Endothelial cell of umbilical vein (primary cell): Measurements from ENCODE around the gene RAD9A. TPM values are rescaled to one million over a fixed set of nuclear protein-coding genes. Genes with fewer than 3 reads are reported as not detected.

Experiments
- BruUV-seq: library from RNA; stranded (reverse); fragments of 400-500 nt; replicated peaks from 2 replicates; lab custom pipeline; 2021; lab: Mats Ljungman, UMichigan
- CTCF ChIA-PET: fragments of 300-600, 350-600 bp; sonication (Branson Sonifier 250); formaldehyde crosslinking; loops from one replicate; lab custom pipeline; 2021; ENCODE audit warnings: antibody characterized with exemption, inconsistent platforms; lab: Charles Lee
- POLR2A ChIA-PET: fragments of 300-600, 350-600 bp; sonication (Branson Sonifier 250); formaldehyde crosslinking; loops from one replicate; lab custom pipeline; 2021; ENCODE audit warnings: antibody characterized with exemption, inconsistent platforms; lab: Charles Lee
- DNase-seq: peaks from one replicate; pipeline ENCODE4 v3.0.0-alpha.2; 2011; ENCODE audit warnings: low read depth, low spot score
- FAIRE-seq: peaks from 2 replicates; lab custom pipeline; 2011; peaks lifted over from hg19 to GRCh38; lab: Jason Lieb, UNC
- H2AFZ ChIP-seq: 2 replicates; pipeline ENCODE4 v1.6.0; 2012; ENCODE audit warnings: low read depth, low read length, control low read depth, inconsistent platforms
- H3K27ac ChIP-seq: 2 replicates; pipeline ENCODE4 v1.5.1; 2011; ENCODE audit warnings: low read depth, mild to moderate bottlenecking, control low read depth, low read length, moderate library complexity; ENCODE audit not compliant: insufficient read depth
- H3K27me3 ChIP-seq, 2 experiments: 2 replicates each; pipeline versions ENCODE4 v1.6.0 to v1.6.1; 2011; ENCODE audit warnings: low read length in 2 of 2, mixed read lengths in 1 of 2; ENCODE audit not compliant: control insufficient read depth in 2 of 2, insufficient read depth in 2 of 2
- H3K36me3 ChIP-seq, 2 experiments: 2 replicates in 1 of 2; 3 replicates in 1 of 2; pipeline ENCODE4 v1.5.1; 2011; ENCODE audit warnings: low read length in 2 of 2, mild to moderate bottlenecking in 1 of 2, moderate library complexity in 1 of 2; ENCODE audit not compliant: control insufficient read depth in 2 of 2, insufficient read depth in 2 of 2; ENCODE audit errors: extremely low read depth in 1 of 2
- H3K4me1 ChIP-seq: 3 replicates; pipeline ENCODE4 v1.5.1; 2011; ENCODE audit warnings: mild to moderate bottlenecking, low read length; ENCODE audit not compliant: control insufficient read depth, insufficient read depth; ENCODE audit errors: extremely low read depth
- H3K4me2 ChIP-seq: 2 replicates; pipeline ENCODE4 v1.6.1; 2011; ENCODE audit warnings: low read length, control low read depth, mixed read lengths; ENCODE audit not compliant: insufficient read depth
- H3K4me3 ChIP-seq, 3 experiments: fragments of 200-600 bp in 1 of 3; sonication (generic), shearing (Covaris generic) in 1 of 3; replicated peaks in 1 of 3; 2 replicates each; pipeline ENCODE4 v1.5.1; 2011 to 2016; ENCODE audit warnings: control low read depth in 3 of 3, low read length in 3 of 3, mild to moderate bottlenecking in 2 of 3, inconsistent platforms in 1 of 3, low read depth in 1 of 3, moderate library complexity in 1 of 3; ENCODE audit not compliant: insufficient read depth in 1 of 3
- H3K79me2 ChIP-seq: 2 replicates; pipeline ENCODE4 v1.6.0; 2012; ENCODE audit warnings: low read length, inconsistent platforms; ENCODE audit not compliant: control insufficient read depth, insufficient read depth
- H3K9ac ChIP-seq: replicated peaks from 2 replicates; pipeline ENCODE3; 2011; ENCODE audit warnings: low read length, control low read depth; ENCODE audit not compliant: insufficient read depth; ENCODE audit errors: extremely low read depth
- H3K9me1 ChIP-seq: replicated peaks from 3 replicates; pipeline ENCODE4 v1.6.0; 2011; ENCODE audit warnings: mild to moderate bottlenecking, low read length; ENCODE audit not compliant: control insufficient read depth, insufficient read depth; ENCODE audit errors: extremely low read depth
- H3K9me3 ChIP-seq: replicated peaks from 2 replicates; pipeline ENCODE4 v1.5.1; 2012; ENCODE audit warnings: low read length, inconsistent platforms; ENCODE audit not compliant: control insufficient read depth, insufficient read depth
- H4K20me1 ChIP-seq: replicated peaks from 2 replicates; pipeline ENCODE3; 2011; ENCODE audit warnings: mild to moderate bottlenecking, low read length; ENCODE audit not compliant: control insufficient read depth, insufficient read depth; ENCODE audit errors: extremely low read depth
- CTCF ChIP-seq, 2 donors: IDR thresholded peaks; 1 replicate in 1 of 2; 2 replicates in 1 of 2; pipeline ENCODE4 v1.5.1; 2011; ENCODE audit warnings: low read length in 2 of 2, mild to moderate bottlenecking in 2 of 2, moderate library complexity in 2 of 2, control low read depth in 1 of 2, inconsistent platforms in 1 of 2, low read depth in 1 of 2; ENCODE audit not compliant: insufficient read depth in 1 of 2; ENCODE audit errors: extremely low read depth in 1 of 2
- EZH2 ChIP-seq: IDR thresholded peaks from 2 replicates; pipeline ENCODE4 v1.6.1; 2012; ENCODE audit warnings: borderline replicate concordance, low read depth, mild to moderate bottlenecking, moderate library complexity, low read length, inconsistent platforms; ENCODE audit not compliant: severe bottlenecking
- GATA2 ChIP-seq: IDR thresholded peaks from 2 replicates; pipeline ENCODE4 v1.7.0; 2011; ENCODE audit warnings: low read depth, mild to moderate bottlenecking, moderate library complexity, mixed read lengths, low read length; ENCODE audit not compliant: insufficient read length, insufficient read depth
- JUN ChIP-seq: IDR thresholded peaks from 2 replicates; pipeline ENCODE4 v1.6.1; 2011; ENCODE audit warnings: borderline replicate concordance, low read depth; ENCODE audit not compliant: insufficient read length, insufficient read depth
- MAX ChIP-seq: IDR thresholded peaks from 2 replicates; pipeline ENCODE4 v1.6.1; 2011; ENCODE audit not compliant: insufficient read depth, insufficient read length
- MYC ChIP-seq: IDR thresholded peaks from one replicate; pipeline ENCODE4 v1.6.1; 2011; ENCODE audit warnings: mild to moderate bottlenecking, low read depth, low read length
- POLR2A ChIP-seq: IDR thresholded peaks from 2 replicates; pipeline ENCODE4 v1.6.1; 2012; ENCODE audit warnings: low read depth, mild to moderate bottlenecking, control low read depth, low read length
- POLR2AphosphoS5 ChIP-seq: IDR thresholded peaks from 2 replicates; pipeline ENCODE4 v1.6.1; 2012; ENCODE audit warnings: low read depth, mild to moderate bottlenecking, control low read depth, low read length, moderate library complexity; ENCODE audit not compliant: insufficient read depth
- dilution Hi-C: fragments of 300-500 bp; cut with MboI; formaldehyde crosslinking; loops from one replicate; pipeline ENCODE4 v1.15.0; 2019; ENCODE audit warnings: low sequenced_read_pairs; ENCODE audit not compliant: extremely low pct_ligation_motif_present
- intact Hi-C: fragments of 100-400 bp; cut with micrococcal nuclease; formaldehyde crosslinking; loops from one replicate; pipeline ENCODE4 v1.10.0; 2022
- polyA plus RNA-seq, 4 experiments: library from polyadenylated mRNA; depleted of rRNA in 3 of 4; stranded (reverse) in 3 of 4; unstranded in 1 of 4; fragments of >200 nt; gene quantifications; 2 replicates each; pipeline versions ENCODE4 v1.2.1 to v1.2.3, GENCODE V29; 2011 to 2012; ENCODE audit warnings: missing spikeins in 1 of 4
- total RNA-seq: library from RNA; stranded (reverse); gene quantifications from 2 replicates; pipeline ENCODE4 v1.2.3, GENCODE V29; 2021

Gene RAD9A
- total and polyA plus RNA-seq, 2 donors (not counting 3 experiments of a cell fraction or from before 2014, with no cell fraction given), result 18.4 to 22.2 TPM

- intact Hi-C loops, result no loop called here
These were observed 47.5 kb upstream of the RAD9A start for GRCh38 chr11:67344264-67344663.

More at GRCh38 chr11:67344264-67344663, 47.5 kb upstream of the RAD9A start:
- dilution Hi-C loops, result no loop called here
- no peak overlapping the region for H2AFZ ChIP-seq
- H3K9ac ChIP-seq, result no peak overlapping the region
- TF ChIP-seq MAX, result no peak
- no peak for TF ChIP-seq CTCF (IDR thresholded peaks at IDR 0.05; ENCODE audit: extremely low read depth in 1 of 2, insufficient read depth in 1 of 2, low read depth in 1 of 2, low read length in 2 of 2)
- TF ChIP-seq POLR2A, result no peak
- no peak for TF ChIP-seq GATA2
- TF ChIP-seq MYC, result no peak
- TF ChIP-seq JUN, result no peak
- TF ChIP-seq POLR2AphosphoS5, result no peak
- TF ChIP-seq EZH2, result no peak
- CTCF ChIA-PET, result interaction anchor here (2.6 to 6.5 kb wide), 5 partner anchors 11 to 82 kb away, joined by 15 to 119 read pairs (median 26); partner anchors contain the start of gene CLCF1
- peaks cover 7% of the 10 kb centered on the region for H3K4me1 ChIP-seq
- no peaks in the 10 kb centered on the region for H3K36me3 ChIP-seq
- POLR2A ChIA-PET, result no interaction called here
- no peak for DNase-seq
- no peaks in the 10 kb centered on the region for H3K27me3 ChIP-seq
- no TSS peak for BruUV-seq
- H4K20me1 ChIP-seq, result no peaks in the 10 kb centered on the region
- no peaks in the 10 kb centered on the region for H3K9me3 ChIP-seq
- no peak overlapping the region for H3K27ac ChIP-seq
- no peak overlapping the region for H3K4me3 ChIP-seq
- H3K4me2 ChIP-seq, result no peak overlapping the region
- no peak for FAIRE-seq
- H3K9me1 ChIP-seq, result no peaks in the 10 kb centered on the region
- no peaks in the 10 kb centered on the region for H3K79me2 ChIP-seq
